HG02642 (cell line): ENCODE data around the gene PCTP.

ENCODE experiments used
- ATAC-seq: cut with Tn5 transposase; IDR thresholded peaks from one replicate; pipeline ENCODE4 v1.9.1; 2021; ENCODE audit warnings: mild to moderate bottlenecking; ENCODE audit not compliant: unreplicated experiment, poor library complexity

Gene PCTP

DNA sequence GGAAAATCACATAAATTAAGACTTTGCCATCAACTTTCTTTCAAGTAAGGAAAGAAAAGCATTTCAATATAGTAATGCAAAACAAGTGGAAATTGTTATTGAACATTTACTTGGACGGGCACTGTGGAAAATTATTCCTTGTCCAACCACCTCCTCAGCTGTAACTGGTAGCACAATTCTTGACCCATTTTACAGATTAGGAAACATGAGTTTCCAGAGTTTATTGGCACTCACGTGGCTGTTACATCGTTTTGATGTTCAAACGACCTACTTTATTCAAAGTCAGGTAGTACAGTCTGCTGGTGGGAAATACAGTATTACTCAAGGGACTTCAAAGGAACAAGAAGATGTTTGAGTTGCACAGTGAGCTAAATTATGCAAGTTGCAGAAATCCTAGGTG, 866 bp upstream of the PCTP start:
- no peak for ATAC-seq

DNA sequence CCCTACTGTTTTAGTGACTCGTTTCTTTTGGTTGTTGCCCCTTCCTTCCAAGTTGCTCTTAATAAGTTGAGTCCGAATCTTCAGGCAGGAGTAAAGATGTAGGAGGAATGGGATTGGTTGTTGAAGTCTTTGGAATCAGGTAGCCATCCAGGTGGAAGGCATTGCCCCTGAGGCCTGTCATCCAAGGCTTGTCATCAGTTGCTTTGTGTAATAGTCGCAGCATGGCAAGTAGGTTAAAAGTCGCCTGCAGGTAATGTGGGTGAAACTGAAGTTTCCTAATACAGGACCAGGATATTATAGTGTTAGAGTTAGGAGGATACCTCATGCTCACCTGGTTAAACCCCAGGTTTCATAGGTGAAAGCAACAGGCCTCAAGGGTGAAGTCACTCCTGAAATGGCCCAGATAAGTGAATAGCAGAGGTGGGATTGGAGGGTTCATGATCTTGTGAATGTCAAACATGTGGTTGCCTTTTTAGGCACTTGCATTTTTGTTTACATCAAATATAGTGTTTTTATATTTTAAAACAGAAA, 934 bp downstream of the PCTP start:
- no peak for ATAC-seq

DNA sequence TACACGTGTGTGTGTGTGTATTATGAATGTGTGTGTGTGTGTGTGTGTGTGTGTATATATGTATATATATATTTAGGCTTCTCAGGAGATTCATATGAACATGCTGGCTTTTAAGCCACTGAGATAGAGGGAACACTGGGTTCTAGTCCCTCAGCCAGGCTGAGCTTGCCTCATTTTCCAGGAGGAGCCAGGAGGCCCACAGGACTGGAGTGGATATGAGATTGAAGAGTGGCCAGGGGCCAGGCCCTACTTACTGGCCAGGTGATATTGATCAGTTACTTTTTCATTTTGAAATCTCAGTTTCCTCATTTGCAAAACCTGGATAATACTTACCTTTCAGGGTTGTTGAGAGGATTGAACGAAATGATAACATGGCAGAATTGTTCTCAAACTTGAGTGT, 5.8 kb downstream of the PCTP start:
- ATAC-seq = no peak

DNA sequence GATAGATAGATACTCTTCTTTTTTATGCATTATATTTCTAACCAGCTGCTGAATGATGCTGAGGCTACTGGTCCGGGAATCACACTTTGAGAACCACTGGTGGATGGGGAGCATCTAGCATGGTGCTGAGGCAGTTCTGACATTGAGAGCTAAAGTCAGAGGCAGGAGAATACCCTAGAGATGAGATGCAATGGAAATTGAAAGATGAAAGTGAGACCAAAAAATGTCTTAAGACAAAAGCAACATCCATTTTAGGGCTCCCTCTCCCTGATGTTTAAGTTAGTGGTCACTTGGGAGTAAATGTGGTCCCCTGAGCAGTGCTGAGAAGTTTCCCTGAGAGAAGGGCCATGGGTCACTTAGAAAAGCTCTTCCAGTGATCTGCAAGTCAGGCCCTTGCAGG, 6.8 kb downstream of the PCTP start:
- no peak for ATAC-seq

DNA sequence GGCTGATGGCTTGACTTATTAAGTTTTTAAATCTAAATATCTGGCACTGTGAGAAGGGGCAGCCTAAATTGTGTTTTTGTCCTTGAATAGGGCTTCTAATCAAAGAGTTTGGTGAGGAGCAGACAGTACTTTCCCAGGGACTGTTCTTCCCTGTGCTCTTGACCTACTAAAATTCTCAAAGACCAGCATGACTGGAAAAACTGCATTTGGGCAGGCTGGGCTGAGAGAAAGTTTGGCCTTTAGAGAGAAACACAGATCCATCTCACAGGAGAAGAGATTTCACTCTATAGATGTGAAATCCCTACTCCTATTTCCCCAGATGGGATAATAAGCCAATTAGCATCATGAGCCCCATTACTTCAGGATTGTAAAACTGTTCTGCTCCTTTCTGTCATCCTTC, 7.3 kb downstream of the PCTP start:
- no peak for ATAC-seq

DNA sequence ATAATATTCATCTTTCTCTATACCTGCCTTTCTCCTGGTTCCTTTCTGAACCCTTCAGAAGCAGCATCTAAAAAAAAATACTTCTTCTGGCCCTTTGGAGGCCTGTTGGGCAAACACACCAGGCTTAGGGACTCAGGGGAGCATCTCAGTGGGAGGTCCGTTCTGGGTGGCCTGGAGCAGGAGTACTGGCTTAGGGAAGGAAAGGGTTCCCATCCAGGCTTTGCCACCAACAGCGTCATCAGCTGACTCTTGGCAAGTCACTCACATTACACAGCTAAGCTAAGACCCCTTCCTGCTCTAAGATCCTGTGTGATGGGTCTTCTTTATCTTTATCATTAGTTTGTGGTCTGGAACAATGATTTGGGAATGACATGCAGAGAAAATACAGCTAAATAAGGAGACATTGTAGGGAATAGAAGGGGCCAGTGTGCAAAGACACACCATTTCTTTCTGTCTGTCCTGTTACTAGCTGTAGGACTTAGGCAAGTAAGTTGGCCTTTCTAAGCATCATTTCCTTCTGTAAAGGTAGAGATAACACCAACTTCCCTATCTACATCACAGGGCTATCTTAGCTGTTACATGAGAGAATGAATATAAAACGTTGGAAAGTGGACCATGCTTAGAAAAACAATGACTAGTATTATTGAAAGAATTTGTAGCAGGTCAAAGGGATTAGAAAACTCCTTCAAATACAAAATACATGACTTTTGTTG, 9.9 kb downstream of the PCTP start:
- no peak for ATAC-seq

DNA sequence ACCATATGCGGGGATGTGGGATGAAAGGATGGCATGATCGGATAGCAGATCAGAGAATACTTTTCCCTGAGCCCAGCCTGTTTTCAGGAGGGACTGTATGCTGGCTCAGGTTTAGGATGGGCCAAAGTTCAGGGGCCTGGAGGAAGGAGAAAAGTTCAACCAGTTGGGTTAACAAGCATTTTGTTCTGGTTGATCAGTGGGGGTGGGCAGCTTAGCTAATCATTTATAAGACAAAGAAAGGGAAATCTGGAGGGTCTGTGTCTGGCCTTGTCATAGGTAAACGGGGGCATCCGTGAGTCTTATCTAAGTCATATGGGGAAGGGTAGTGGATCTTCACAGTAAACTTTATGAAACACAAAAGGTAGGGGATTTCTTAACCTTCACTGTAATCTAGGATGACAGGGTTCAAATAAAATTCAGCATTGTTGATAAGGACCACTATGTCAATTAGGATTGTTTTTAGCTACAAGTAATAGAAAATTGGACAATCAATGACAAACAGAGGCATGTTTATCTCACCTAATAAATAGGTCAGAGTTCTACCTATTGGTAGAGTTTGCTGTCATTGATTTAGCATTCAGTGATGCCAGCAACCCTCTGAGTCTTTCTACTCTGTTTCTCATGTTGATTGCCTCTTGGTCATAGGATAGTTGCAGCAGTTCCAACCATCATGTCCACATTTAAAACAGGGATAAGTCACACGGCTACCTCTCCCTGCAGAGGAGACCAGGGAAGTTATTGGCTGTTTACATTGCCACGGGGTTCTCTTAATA, 11.4 kb downstream of the PCTP start:
- ATAC-seq = no peak

DNA sequence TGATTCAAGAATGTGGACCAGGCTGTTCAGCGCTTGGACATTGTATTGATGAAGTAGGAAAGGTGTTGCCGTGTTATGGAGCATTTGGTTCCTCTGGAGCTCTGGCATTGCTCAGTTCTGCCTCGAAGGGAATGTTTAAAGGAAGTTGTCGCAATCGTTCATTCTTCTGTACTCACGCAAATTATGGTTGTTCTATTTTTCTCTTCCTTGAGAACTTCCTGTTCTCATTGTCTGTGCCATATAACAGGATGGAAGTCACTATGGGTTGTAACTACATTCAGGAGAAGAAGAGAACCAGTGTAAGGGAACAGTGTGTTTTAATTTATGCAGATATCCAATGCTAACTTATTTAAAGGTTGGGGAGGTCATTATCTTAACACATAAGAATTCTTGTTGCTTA, 13.0 kb downstream of the PCTP start:
- ATAC-seq = no peak

DNA sequence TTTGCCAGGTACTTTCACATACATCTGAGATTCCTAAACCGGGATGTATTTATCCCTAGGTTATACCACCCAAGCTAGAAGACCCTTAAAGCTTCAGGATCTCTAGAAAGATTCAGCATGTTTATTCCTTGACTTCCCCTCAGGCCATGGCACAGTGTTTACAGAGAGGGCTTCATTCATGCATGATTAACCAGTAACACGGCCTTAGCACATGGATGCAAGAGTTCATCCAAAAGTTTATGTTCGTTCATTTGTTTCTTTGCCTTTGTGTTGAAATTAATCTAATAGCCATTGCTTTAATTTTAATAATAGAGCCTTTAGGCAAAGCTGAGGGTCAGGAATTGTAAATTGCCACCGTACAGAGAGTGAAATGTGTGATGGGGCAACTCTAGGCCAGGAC, 13.8 kb downstream of the PCTP start:
- ATAC-seq = no peak

DNA sequence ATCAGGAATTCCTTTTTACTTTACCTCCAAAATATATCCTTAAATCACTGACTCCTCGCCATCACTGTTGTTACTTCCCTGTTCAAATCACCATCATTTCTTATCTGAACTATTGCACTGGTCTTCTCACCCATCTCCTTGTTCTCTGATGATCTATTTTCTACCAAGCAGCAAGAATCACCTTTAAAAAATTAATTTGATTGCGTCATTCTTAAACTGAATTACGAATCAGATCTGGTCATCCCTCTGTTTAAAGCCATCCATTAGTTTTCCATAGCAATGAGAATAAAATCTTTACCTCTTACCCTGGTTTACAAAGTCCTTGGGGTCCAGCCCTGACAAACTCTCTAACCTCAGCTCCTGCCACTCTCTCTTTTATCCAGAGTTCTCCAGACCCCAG, 14.6 kb downstream of the PCTP start:
- ATAC-seq = no peak

DNA sequence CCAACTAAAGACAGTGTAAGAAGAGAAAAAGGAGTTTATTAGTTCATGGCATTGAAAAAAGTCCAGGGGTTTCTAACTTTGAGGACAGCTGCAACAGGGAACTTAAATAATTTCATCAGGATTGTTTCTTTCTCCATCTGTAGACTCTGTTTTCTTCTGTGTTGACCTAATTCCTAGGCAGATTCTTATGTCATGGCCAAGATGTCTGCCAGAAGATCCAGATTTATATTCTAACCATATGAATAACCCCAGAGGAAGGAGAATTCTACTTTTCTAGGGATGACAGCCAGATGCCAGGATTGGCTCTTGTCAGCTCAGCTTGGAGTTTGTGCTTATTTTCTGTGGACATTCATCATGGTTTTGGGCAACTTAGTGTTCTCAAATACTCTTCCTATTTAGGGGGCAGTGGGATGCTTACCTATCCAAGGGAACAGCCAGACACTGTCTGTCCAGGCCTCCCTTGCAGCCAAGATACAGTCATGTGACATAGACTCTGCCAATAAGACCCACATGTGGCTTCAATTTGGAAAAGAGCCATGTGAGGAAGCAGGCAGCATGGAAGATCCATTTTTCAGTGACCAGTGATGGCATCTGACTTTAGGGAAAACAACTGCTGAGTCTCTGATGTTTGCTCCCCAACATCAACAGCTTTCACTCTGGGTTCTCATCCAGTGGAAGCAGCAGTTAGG, 18.2 kb downstream of the PCTP start:
- no peak for ATAC-seq

DNA sequence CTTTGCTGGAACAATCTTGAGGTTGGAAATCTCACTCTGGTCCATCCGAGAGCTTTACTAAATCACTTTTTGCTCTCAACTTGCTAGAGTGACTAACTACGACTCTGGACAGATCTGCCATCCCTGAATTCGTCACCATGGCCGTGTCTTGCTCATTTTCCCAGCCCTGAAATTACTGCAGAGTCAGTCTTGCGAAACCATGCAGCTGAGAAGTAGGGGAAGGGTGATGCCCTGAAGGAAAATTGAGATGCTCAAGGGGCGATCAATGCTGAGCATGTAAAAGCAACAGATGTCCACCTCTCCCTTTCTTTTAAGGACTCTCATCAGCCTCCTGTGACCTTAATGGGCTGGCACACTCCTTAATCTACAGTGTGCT, 18.8 kb downstream of the PCTP start:
- no peak for ATAC-seq

DNA sequence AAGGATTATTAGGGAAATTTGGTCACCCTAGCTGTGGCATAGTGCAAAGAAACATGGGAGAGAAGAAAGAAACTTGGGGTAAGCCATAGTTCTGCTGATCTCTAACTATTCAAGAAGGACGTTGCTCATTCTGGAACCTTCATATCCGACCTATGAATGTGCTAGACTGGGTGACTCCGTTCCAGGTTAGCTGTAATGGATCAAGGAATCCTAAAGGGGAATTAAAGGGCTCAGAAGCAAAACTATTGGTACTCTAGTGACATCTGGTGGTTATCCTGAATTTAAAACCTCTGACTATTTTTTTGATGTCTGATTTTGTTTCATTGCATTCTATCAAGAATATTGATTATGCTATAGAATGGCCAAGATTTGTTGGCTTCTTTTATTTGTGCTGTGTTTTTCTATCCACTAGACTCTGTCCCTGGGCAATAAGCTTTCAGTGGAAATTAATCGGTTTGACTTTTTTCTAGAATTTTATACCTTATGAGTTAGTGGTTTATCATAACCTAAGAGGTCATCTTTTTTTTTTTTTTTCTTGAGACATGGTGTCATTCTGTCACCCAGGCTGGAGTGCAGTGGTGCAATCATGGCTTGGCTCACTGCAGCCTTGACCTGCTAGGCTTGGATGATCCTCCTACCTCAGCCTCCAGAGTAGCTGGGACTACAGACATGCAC, 19.5 kb downstream of the PCTP start:
- ATAC-seq = no peak

DNA sequence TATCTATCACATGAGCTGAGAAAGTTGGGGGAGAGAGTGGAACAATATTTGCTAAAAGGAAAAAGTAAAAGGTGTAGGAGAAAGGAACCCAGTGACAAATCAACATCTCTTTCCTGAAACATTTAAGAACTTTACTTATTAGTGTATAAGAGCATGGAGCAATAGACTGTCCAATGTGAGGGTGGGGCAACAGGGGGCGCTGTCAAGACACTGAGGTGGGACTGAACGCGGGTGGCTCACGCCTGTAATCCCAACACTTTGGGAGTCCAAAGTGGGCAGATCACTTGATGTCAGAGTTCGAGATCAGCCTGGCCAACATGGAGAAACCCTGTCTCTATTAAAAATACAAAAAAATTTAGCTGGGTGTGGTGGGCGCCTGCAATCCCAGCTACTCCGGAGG, 21.2 kb downstream of the PCTP start:
- ATAC-seq = no peak

DNA sequence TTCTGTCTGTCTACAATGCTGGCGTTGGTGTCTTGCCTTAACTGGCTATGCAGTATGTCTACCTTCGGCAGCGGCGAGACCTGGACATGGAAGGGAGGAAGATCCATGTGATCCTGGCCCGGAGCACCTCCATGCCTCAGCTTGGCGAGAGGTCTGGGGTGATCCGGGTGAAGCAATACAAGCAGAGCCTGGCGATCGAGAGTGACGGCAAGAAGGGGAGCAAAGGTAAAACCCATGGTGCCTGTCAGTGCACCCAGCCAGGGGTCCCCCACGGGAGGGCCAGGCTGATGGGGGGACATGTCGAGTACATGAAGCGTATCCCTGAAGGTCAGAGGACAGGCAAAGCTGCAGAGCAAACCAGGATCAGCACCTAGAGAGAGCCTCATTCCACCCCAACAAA, 22.8 kb downstream of the PCTP start:
- no peak for ATAC-seq

DNA sequence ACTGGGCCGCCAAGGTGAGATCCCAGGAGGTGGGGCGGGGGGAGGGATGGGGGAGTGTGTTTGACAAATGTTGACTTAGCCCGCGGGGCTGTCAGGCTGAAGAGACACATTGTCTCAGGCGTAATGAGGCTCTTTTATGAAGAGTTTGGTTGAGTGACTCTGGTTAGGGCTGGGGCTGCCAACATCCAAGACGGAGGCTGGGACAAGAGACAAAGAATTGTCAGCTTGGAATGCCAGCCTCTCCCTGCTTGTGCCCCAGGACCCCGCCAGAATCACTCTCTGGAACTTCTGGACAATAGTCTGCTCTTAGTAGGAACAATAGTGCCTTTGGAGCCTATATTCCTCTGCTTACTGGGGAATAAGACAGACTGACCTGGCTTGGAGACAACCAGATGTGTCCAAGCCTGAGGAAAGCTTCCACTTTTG, 24.0 kb downstream of the PCTP start:
- no peak for ATAC-seq

DNA sequence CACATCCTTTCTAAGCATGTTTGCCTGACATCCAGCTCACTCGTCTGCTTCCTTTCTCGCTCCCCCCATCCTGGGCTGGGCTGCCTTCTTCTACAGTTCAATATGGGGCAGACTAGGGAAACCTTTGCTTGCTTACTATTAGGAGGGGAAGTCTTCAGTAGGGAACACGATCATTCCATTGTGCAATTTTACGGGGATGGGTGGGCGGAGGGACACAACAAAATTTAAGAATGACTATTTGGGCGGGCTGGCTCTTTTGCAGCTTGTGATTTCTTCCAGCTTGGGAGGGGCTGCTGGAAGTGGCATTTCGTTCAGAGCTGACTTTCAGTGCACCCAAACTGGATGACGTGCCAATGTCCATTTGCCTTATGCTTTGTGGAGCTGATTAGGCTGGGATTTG, 25.4 kb downstream of the PCTP start:
- ATAC-seq = no peak

DNA sequence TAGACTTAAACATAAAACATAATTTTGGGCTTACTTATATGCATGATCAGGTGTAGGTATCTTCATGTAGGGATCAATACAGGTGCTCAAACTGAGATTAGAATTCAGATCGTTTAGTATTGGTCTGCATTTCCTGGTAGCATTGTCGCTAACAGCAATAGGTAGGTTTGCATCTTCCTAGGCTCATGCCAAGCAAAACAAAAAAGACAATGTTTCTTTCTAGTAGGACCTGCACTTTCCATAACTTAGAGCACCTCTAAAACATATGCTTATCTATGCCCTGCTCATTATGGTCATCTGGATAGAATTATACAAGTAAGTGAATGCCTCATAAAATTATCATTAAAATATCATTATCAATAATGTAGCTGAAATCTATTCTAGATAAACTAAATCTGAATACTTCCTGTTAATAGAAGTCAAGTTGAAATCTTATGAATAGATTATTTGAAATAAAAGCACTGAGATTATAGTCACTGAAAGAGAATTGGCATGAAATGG, 26.7 kb downstream of the PCTP start:
- no peak for ATAC-seq

DNA sequence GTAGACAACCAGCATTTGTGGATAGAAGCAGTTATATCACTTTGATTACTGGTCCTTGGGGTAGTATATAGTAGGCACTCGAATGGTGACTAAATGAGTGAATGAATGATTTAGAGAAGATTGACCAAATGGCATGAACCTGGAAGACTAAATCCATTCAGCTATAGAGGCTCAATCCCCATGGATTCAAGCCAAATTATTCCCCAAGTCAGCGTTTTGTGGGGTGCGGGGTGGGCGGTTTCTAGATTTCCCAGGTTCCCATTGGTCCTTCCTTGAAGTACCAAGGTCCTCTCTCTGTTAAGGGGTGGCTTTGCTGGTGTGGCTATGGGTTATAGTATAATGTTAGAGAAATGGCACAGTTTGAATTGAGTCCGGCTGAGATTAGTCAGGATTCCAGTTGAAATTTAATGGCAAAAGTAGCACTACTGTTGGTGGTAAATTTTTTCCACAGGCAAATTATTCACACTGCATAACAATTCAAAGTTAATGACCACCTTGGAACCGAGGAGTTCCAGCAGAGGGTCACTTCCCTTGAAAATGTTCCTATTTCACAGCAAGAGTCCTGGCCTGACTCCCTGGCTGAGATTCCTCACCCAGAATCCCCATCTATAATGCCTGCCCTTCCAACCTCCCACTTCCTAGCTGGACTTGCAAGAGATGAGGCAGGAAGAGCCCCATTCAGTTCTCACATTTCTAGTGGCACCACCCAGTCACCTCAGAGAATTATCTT, 27.7 kb downstream of the PCTP start:
- no peak for ATAC-seq

DNA sequence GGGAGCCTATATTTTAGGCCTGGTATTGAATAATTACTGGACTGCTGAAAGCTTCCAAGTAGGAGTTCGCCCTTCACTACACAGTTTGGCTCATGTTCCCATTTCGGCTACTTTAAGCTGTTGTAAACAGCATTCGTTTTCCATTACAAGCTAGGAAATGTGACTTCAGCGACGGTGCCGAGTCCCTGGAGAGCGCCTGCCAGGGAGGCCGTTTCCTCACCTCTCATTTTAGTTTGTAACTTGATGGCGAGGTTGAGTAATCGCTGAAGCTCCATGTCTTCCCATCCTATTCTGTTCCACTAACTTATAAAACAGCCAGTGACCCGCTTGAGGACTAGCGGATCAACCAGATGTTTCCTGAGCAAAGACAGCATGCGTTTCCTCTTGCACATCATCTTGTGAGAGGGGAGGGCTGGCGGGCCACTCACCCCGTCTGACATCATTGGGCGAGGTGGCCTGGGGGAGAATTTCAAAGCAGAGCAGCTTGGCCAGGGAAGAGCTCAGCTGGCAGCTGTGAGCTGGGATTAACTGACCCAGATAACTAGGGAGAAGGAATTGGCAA, 32.9 kb downstream of the PCTP start:
- ATAC-seq = no peak
